ENCODE measurements around the gene TRIP6.

The TRIP6 gene

DNA sequence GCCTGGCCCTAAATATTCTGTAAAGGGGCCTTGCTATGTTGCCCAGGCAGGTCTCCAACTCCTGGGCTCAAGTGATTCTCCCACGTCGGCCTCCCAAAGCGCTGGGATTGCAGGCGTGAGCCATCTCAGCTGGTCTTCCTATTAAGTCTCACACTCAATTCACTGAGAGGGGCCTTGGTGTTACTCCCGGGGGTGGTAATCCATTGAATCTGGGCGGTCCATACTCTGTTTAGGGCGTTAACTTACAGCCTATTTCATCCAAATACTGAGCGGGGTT lies 7.1 kb downstream of the TRIP6 start:
- peak; percentile 33 for DNase-seq

DNA sequence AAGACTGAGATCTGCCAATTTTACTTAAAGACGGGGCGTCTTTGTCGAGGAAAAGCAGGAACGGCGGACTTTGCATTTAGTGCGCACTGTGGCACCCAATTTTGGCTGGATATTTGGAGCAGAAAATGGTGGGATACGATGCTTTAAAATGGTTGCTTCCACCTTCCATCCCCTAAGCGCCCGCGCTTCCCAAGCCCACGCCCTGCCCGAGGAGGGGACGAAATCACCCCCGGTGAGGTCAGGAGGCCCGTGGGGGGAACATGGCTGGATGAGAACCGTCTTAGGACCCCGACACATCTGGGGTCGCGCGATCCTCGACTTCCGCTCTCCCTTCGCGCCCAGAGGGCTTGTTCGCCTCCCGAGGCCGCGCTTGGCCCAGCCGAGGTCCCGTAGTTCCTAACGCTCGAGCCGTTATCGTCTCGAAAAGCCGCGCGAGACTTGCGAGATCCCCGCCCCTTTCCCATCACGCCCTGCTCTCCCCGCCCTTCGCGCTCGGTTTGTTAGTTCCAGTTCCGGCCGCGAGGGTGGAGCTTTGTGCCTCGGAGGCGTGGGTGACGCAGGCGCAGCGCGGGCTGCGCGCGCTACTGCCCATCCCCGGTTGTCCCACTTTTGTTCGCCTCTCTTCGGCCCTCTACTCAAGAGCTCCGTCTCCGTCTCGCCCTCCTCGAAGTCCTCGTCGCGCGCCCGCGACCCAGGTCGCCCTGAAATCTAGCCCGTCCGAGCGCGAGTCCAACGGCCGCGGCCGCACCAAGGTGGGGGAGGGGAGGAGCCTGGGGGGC lies 7.6 kb downstream of the TRIP6 start, which contains the start of gene SRRT:
TSS of gene SRRT (plus strand) at position 527 of the 779 bp plus-strand sequence. CDS start 488 bp downstream, outside the sequence.
- DNase-seq, result peak; percentile 100

DNA sequence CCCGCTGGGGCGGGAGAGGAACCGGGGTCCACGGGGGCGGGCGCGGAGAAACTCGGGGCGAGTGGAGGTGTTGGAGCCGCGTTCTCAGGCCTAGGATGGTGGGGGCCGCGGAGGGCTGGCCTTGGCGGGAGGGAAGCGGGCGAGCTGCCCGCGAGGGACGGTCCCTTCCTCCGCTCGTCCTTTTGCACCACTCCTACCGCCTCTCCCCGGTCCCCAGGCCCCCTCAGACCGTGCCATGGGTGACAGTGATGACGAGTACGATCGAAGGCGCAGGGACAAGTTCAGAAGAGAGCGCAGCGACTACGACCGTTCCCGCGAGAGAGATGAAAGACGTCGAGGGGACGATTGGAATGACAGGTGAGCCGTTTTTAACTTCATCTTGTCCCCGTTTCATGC lies 8.2 kb downstream of the TRIP6 start:
- peak; percentile 58 for DNase-seq

- no peak for DNase-seq
These were observed 10.8 kb downstream of the TRIP6 start for GRCh38 chr7:100878013-100878412.

DNA sequence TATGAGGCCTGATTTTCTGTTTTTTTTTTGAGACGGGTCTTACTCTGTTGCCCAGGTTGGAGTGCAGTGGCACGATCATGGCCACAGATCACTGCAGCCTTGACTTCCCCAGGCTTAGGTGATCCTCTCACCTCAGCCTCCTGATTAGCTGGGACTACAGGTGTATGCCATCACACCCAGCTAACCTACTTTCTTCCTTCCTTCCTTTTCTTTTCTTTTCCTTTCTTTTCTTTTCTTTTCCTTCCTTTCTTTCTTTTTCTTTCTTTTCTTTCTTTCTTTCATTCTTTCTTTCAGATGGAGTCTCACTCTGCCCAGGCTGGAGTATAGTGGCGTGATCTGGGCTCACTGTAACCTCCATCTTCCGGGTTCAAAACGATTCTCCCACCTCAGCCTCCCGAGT lies 11.5 kb downstream of the TRIP6 start:
- no peak for DNase-seq

DNA sequence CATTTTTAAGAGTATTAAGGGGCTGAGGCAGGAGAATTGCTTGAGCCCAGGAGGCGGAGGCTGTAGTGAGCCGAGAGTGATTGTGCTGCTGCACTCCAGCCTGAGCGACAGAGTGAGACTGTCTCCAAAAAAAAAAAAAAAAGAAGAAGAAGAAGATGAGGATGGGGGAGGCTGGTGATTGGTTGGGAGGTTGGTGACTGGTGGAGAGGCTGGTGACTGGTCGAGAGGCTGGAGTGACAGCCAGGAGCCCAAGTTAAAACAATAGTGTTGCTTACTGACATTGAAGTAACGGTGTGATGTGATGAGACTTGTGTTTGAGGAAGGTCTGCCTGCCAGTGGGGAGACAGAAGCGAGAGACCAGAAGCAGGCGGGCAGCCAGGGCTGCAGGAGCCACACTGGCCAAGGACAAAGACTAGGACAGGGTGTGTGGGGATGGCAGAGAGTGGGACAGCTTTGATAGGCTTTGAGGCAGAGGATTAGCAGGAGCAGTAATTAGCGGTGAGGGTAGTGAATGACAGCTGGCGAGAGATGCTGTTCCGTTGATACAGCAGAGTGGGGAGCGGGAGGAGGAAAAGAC lies 12.6 kb downstream of the TRIP6 start:
- DNase-seq, result no peak

DNA sequence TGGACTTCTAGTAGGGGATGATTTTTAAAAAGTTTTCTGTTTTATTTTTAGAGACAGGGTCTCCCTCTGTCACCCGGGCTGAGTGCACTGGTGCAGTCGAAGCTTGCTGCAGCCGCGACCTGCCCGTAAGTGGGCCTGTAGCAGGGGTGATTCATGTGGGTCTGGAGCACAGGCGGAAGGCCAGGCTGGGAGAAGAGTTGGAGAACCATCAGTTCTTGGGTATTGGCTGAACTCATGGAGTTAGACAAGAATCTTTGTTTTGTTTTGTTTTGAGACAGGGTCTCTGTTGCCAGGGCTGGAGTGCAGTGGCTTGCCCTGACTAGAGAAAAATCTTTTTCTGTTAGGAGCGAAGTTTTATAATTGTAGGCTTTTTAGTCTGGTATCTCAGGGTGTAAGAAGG lies 13.5 kb downstream of the TRIP6 start:
- no peak for DNase-seq

GRCh38 chr7:100881136-100881535 lies 13.9 kb downstream of the TRIP6 start:
- no peak for DNase-seq

GRCh38 chr7:100882201-100882600 lies 15.0 kb downstream of the TRIP6 start:
- no peak for DNase-seq

- no peak for DNase-seq
These were observed 15.8 kb downstream of the TRIP6 start for GRCh38 chr7:100882785-100883526.

- DNase-seq, result no peak
These were observed 17.7 kb downstream of the TRIP6 start for GRCh38 chr7:100884736-100885439.

DNA sequence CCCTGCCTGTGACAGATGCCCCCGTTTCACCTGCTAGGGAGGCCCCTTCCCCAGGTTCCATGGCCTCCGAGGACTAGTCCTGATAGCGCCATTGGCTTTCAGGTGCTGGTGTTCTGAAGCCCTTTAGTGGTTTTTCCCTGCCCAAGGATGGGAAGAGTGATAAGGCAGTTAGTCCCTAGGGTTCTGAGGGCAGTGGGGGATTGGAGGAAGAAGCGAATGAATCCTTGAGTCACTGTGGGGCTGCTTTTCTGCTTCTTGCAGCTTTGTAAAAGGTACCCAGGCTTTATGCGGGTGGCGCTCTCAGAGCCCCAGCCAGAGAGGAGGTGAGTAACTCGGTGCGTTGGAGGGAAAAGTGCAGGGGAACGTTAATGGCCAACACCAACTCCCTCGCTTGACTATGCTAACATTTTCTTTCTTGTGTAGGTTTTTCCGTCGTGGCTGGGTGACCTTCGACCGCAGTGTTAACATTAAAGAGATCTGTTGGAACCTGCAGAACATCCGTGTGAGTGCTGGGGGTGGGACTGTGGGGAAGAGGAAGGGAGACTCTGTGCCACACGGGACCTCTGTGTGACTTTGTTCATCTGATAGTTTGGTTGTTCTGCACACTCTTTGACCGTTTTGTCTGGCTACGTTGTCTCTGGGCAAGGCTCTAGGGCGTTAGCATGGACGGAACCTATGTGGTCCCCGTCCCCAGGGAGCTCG lies 18.4 kb downstream of the TRIP6 start:
- no peak for DNase-seq

- no peak for DNase-seq
These were observed 19.2 kb downstream of the TRIP6 start for GRCh38 chr7:100886142-100886935.

- DNase-seq, result no peak
These were observed 19.8 kb downstream of the TRIP6 start for GRCh38 chr7:100886936-100887515.

DNA sequence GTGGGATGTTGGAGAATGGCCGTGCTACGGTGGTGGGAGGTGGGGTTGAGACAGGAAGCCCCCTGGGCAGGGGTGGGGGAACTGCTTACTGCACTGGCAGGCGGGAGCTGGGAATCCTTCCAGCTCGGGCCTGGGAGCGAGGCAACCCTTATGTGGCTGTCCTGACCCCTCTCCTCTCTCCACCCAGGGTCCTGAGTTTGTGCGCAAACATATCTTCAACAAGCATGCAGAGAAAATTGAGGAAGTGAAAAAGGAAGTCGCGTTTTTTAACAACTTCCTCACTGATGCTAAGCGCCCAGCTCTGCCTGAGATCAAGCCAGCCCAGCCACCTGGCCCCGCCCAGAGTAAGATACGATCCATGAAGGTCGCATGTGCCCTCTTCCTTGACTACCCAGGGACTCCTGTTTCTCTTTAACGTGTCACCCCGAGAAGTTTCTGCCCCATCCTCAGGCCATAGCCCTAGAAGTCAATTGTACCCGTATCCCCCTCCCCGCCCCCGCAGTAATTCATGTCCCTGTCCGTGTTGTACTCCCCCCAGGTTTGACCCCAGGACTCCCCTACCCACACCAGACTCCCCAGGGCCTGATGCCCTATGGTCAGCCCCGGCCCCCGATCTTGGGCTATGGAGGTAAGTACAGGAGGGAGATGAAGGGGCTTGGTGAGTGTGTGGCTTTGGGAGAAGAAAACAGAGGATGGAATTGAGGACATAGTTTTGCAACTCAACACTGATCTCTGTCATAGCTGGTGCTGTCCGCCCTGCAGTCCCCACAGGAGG lies 20.5 kb downstream of the TRIP6 start:
- peak; percentile 94 for DNase-seq

- DNase-seq, result no peak
These were observed 21.3 kb downstream of the TRIP6 start for GRCh38 chr7:100888291-100888987.

DNA sequence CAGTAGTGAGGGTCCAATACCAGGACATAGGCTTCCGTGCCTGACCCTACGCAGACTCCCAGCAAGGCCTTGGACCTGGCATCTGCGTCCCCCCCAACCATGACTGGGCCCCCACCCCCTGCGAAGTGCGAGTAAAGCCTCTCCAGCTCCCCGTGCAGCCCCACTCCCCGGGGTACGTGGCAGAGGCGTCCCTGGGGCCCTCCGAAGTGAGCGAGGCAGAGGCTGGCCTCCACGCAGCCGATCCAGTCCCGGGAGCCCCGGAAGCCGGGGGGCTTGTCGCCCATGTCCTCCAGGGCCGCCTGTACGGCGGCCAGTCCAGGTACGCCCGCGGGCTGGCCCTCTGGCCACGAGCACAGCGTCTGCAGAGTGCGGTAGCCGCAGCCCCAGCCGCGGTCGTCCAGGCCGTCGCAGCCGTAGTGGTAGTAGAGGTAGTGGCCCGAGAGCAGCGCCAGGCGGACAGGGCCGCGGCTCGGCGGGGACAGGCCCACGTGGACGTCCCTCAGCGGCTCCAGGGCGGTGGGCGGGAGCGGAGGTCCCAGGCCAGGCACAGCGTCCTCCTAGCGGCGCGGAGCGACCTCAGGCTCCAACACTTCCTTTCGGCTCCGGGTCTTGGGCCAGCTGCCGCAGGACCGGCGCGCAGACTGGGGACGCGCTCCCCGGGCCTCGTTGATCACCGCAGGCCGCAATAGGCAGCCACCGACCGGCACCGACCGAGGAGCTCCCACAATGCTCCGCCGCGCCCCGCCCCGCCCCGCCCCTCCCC lies 22.0 kb downstream of the TRIP6 start, which contains the start of gene UFSP1:
TSS of gene UFSP1 (minus strand) at position 728 of the 763 bp plus-strand sequence. CDS start at position 284, 444 bp downstream.
- no peak for DNase-seq

DNA sequence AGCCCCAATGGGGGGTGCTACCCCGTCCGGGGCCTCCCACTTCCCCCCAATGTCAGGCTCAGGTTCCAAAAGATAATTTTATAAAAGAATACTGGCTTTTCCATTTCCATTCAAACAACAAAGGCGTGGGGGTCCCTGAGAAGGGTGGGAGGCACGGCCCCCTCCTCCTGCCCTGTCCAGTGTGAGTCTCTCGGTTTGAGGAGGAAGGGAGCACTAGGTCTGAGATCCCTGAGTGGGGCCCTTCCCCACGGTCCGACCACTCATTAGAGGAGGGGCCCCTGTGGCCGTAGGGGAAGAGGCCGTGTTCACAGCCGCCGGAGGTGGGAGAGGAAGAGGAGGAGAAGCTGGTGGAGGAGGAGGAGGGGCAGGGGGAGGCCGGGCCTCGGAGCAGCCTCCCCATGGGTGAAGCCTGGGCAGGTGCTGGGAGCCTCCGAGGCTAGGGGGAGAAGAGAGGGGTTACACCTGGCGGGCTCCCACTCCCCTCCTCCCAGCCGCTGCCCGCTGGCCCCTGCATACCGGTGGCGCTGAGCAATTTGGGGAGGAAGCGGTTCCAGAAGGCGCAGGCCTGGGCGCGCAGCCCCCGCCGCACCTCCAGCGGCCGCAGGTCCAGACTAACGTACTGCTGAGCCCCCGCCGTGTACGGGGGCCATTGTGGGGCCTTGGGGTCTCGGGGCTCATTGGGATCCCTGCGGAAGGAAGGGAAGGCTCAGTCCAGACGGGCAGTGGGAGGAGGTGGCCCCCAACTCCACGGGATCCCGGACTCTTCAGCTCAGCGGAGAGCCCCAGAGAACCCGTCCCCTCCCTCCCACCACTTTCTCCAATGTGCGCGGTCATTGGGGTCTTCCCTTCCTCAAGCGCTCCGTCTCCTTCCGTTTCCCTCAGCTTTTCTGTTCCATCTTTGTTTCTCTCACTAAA lies 23.7 kb downstream of the TRIP6 start:
- DNase-seq, result no peak

Data from hematopoietic multipotent progenitor cell treated with erythropoietin and hydrocortisone succinate and interleukin-3 and kit ligand, for 4 days (in vitro differentiated cells).